H1 (cell line): ENCODE results near the gene FRMD3. TPM values are rescaled to one million over a fixed set of nuclear protein-coding genes. Genes with fewer than 3 reads are reported as not detected.

Source experiments
- CTCF ChIA-PET: fragments of 300-600 bp; sonication (Branson Sonifier 250); formaldehyde crosslinking; loops from one replicate; lab custom pipeline; 2021; ENCODE audit not compliant: partially characterized antibody; lab: Charles Lee
- POLR2A ChIA-PET: fragments of 300-600 bp; sonication (Branson Sonifier 250); formaldehyde crosslinking; loops from one replicate; lab custom pipeline; 2021; ENCODE audit warnings: inconsistent platforms; ENCODE audit not compliant: partially characterized antibody; lab: Charles Lee
- DNase-seq, 2 experiments: peaks; one replicate each; pipeline versions ENCODE4 v3.0.0 to v3.0.0-alpha.2; 2010 to 2022; ENCODE audit warnings: low spot score in 2 of 2, low read depth in 1 of 2, mixed read lengths in 1 of 2
- FAIRE-seq: peaks from 2 replicates; lab custom pipeline; 2011; peaks lifted over from hg19 to GRCh38; lab: Jason Lieb, UNC
- H2AFZ ChIP-seq: 2 replicates; pipeline ENCODE4 v1.8.1; 2012; ENCODE audit warnings: low read length, inconsistent platforms
- H2AK5ac ChIP-seq: 2 replicates; pipeline ENCODE4 v1.6.1; 2013; ENCODE audit warnings: low read depth, low read length
- H2BK120ac ChIP-seq: replicated peaks from 2 replicates; pipeline ENCODE3; 2013; ENCODE audit warnings: low read depth, low read length, inconsistent platforms
- H2BK12ac ChIP-seq: 2 replicates; pipeline ENCODE4 v1.6.1; 2013; ENCODE audit warnings: low read depth, low read length
- H2BK15ac ChIP-seq: 2 replicates; pipeline ENCODE4 v1.6.1; 2013; ENCODE audit warnings: low read length
- H2BK20ac ChIP-seq: 2 replicates; pipeline ENCODE4 v1.6.1; 2013; ENCODE audit warnings: low read length
- H2BK5ac ChIP-seq: 2 replicates; pipeline ENCODE4 v1.6.1; 2013; ENCODE audit warnings: low read depth, low read length
- H3K14ac ChIP-seq: 2 replicates; pipeline ENCODE4 v1.6.1; 2013; ENCODE audit warnings: inconsistent platforms; ENCODE audit not compliant: insufficient read length
- H3K18ac ChIP-seq: 2 replicates; pipeline ENCODE4 v1.6.1; 2013; ENCODE audit warnings: low read length; ENCODE audit errors: extremely low read depth
- H3K23ac ChIP-seq: 2 replicates; pipeline ENCODE4 v1.6.1; 2013; ENCODE audit warnings: inconsistent platforms; ENCODE audit not compliant: insufficient read length
- H3K23me2 ChIP-seq: 2 replicates; pipeline ENCODE4 v1.6.1; 2013; ENCODE audit warnings: low read depth, low read length
- H3K27ac ChIP-seq: 2 replicates; pipeline ENCODE4 v1.6.1; 2011; ENCODE audit warnings: low read depth, low read length, inconsistent platforms
- H3K27me3 ChIP-seq, 4 experiments: replicated peaks in 1 of 4; 1 replicate in 1 of 4; 2 replicates in 3 of 4; pipeline versions ENCODE4 v1.6.1 to v1.8.1; 2011 to 2013; ENCODE audit warnings: low read length in 3 of 4, mild to moderate bottlenecking in 3 of 4, inconsistent platforms in 2 of 4, mixed read lengths in 2 of 4, moderate library complexity in 1 of 4; ENCODE audit not compliant: control insufficient read depth in 3 of 4, insufficient read depth in 3 of 4; ENCODE audit errors: extremely low read depth in 1 of 4
- H3K36me3 ChIP-seq, 4 experiments: 2 replicates each; pipeline versions ENCODE4 v1.6.1 to v1.8.1; 2011 to 2013; ENCODE audit warnings: mild to moderate bottlenecking in 4 of 4, low read length in 3 of 4, moderate library complexity in 2 of 4, control low read depth in 1 of 4, inconsistent platforms in 1 of 4; ENCODE audit not compliant: insufficient read depth in 4 of 4, control insufficient read depth in 2 of 4
- H3K4ac ChIP-seq: replicated peaks from 2 replicates; pipeline ENCODE3; 2013; ENCODE audit warnings: low read length, low read depth, mixed read lengths, inconsistent platforms; ENCODE audit not compliant: insufficient read length
- H3K4me1 ChIP-seq, 4 experiments: replicated peaks in 1 of 4; 1 replicate in 1 of 4; 2 replicates in 3 of 4; pipeline versions ENCODE4 v1.6.1 to v1.8.1; 2011 to 2013; ENCODE audit warnings: low read length in 3 of 4, inconsistent platforms in 2 of 4, mixed read lengths in 1 of 4; ENCODE audit not compliant: insufficient read depth in 4 of 4, control insufficient read depth in 3 of 4
- H3K4me2 ChIP-seq, 2 experiments: 2 replicates each; pipeline versions ENCODE4 v1.6.1 to v1.8.1; 2011 to 2013; ENCODE audit warnings: low read depth in 2 of 2, low read length in 2 of 2, control low read depth in 1 of 2, inconsistent platforms in 1 of 2, mild to moderate bottlenecking in 1 of 2; ENCODE audit not compliant: insufficient read depth in 1 of 2
- H3K4me3 ChIP-seq, 4 experiments: fragments of 200-600, 300-600 bp in 1 of 4; sonication (generic), shearing (Covaris generic), sonication (Bioruptor Twin) in 1 of 4; 2 replicates each; pipeline versions ENCODE4 v1.5.1 to v1.8.1; 2011 to 2016; ENCODE audit warnings: low read length in 4 of 4, low read depth in 3 of 4, control low read depth in 2 of 4, inconsistent platforms in 2 of 4, mild to moderate bottlenecking in 2 of 4, mixed read lengths in 1 of 4, moderate library complexity in 1 of 4; ENCODE audit not compliant: insufficient read depth in 2 of 4; ENCODE audit errors: extremely low read depth in 1 of 4
- H3K56ac ChIP-seq: replicated peaks from 2 replicates; pipeline ENCODE3; 2013; ENCODE audit warnings: low read depth, mild to moderate bottlenecking, mixed read lengths, low read length, inconsistent platforms; ENCODE audit not compliant: insufficient read length
- H3K79me1 ChIP-seq: 2 replicates; pipeline ENCODE4 v1.6.1; 2013; ENCODE audit warnings: low read depth, low read length, control low read depth
- H3K79me2 ChIP-seq, 2 experiments: 2 replicates each; pipeline versions ENCODE4 v1.6.1 to v1.8.1; 2012 to 2013; ENCODE audit warnings: low read length in 2 of 2, mild to moderate bottlenecking in 2 of 2, inconsistent platforms in 1 of 2; ENCODE audit not compliant: insufficient read depth in 2 of 2, control insufficient read depth in 1 of 2
- H3K9ac ChIP-seq, 4 experiments: replicated peaks in 1 of 4; 1 replicate in 1 of 4; 2 replicates in 3 of 4; pipeline versions ENCODE4 v1.6.1 to v1.8.1; 2011 to 2013; ENCODE audit warnings: low read depth in 3 of 4, low read length in 3 of 4, control low read depth in 2 of 4, mild to moderate bottlenecking in 2 of 4, moderate library complexity in 2 of 4, inconsistent platforms in 1 of 4; ENCODE audit errors: extremely low read depth in 1 of 4
- H3K9me3 ChIP-seq, 2 experiments: 2 replicates each; pipeline versions ENCODE4 v1.6.1 to v1.8.1; 2012 to 2013; ENCODE audit warnings: mild to moderate bottlenecking in 2 of 2, moderate library complexity in 2 of 2, control low read depth in 1 of 2, inconsistent platforms in 1 of 2, low read depth in 1 of 2, low read length in 1 of 2, mixed read lengths in 1 of 2; ENCODE audit not compliant: insufficient read depth in 2 of 2
- H4K20me1 ChIP-seq, 2 experiments: replicated peaks in 1 of 2; 2 replicates each; pipeline versions ENCODE3 to v1.8.1; 2011 to 2013; ENCODE audit warnings: inconsistent platforms in 2 of 2, low read length in 2 of 2, mild to moderate bottlenecking in 1 of 2; ENCODE audit not compliant: insufficient read depth in 2 of 2, control insufficient read depth in 1 of 2
- H4K5ac ChIP-seq: 2 replicates; pipeline ENCODE4 v1.6.1; 2013; ENCODE audit warnings: low read length, low read depth, mixed read lengths, inconsistent platforms; ENCODE audit not compliant: insufficient read length
- H4K8ac ChIP-seq: 2 replicates; pipeline ENCODE4 v1.8.0; 2013; ENCODE audit warnings: mild to moderate bottlenecking, moderate library complexity, low read length, inconsistent platforms; ENCODE audit not compliant: insufficient read depth; ENCODE audit errors: extremely low read depth
- H4K91ac ChIP-seq: replicated peaks from 2 replicates; pipeline ENCODE3; 2013; ENCODE audit warnings: low read length, mixed read lengths, inconsistent platforms; ENCODE audit not compliant: insufficient read length
- BRCA1 ChIP-seq: IDR thresholded peaks from 2 replicates; pipeline ENCODE4 v1.6.1; 2012; ENCODE audit warnings: low read depth, low read length, improper control_type of control experiment
- EGR1 ChIP-seq: IDR thresholded peaks from 2 replicates; pipeline ENCODE4 v1.6.1; 2011; ENCODE audit warnings: low read depth, low read length, borderline replicate concordance
- FOSL1 ChIP-seq: IDR thresholded peaks from 2 replicates; pipeline ENCODE4 v1.6.1; 2011; ENCODE audit warnings: mild to moderate bottlenecking, low read depth, low read length, moderate library complexity; ENCODE audit not compliant: insufficient read depth
- RFX5 ChIP-seq: IDR thresholded peaks from 2 replicates; pipeline ENCODE4 v1.6.1; 2011; ENCODE audit warnings: low read depth, low read length, improper control_type of control experiment, borderline replicate concordance
- YY1 ChIP-seq: IDR thresholded peaks from 2 replicates; pipeline ENCODE4 v1.6.1; 2011; ENCODE audit warnings: low read depth, mild to moderate bottlenecking, low read length
- polyA plus RNA-seq, 7 experiments: library from polyadenylated mRNA; depleted of rRNA in 3 of 7; stranded (reverse) in 5 of 7; unstranded in 2 of 7; fragments of >200 nt in 5 of 7; fragments of 200-250 nt in 2 of 7; gene quantifications; 1 replicate in 5 of 7; 2 replicates in 1 of 7; 4 replicates in 1 of 7; pipeline versions ENCODE4 v1.2.1 to v1.2.3, GENCODE V29; 2011 to 2013; ENCODE audit warnings: missing spikeins in 2 of 7, mixed read lengths in 2 of 7
- total RNA-seq: library from RNA; stranded (reverse); fragmentation: NEBNext Ultra II Directional; extraction: Animal tissue kit (Norgen Biotek cat#: 25700); gene quantifications from 2 replicates; pipeline ENCODE4 v1.2.1, GENCODE V29; 2021

Gene FRMD3
- total and polyA plus RNA-seq, 2 of the 8 experiments (the other 6 are each of a cell fraction or from before 2014, with no cell fraction given) = 0.15 to 1.4 TPM

GRCh38 chr9:83474631-83475030 is 63.6 kb downstream of the FRMD3 start:
- H4K20me1 ChIP-seq = no peaks in the 10 kb centered on the region
- H4K5ac ChIP-seq = no peak overlapping the region
- H3K9me3 ChIP-seq = no peaks in the 10 kb centered on the region
- peaks cover 0 to 4% (median 1%) of the 10 kb centered on the region in 4 experiments; a peak in 3 of 7 replicates for H3K4me1 ChIP-seq
- no peak overlapping the region for H2AFZ ChIP-seq
- H2BK12ac ChIP-seq = no peak overlapping the region
- FAIRE-seq (no peak), DNase-seq (no peak)
- no peaks in the 10 kb centered on the region for H3K79me1 ChIP-seq
- no peak overlapping the region for H3K4me3 ChIP-seq
- no peak overlapping the region for H3K56ac ChIP-seq
- H3K4ac ChIP-seq = no peak overlapping the region
- no peak overlapping the region for H3K9ac ChIP-seq
- H4K8ac ChIP-seq = no peak overlapping the region
- no peak overlapping the region for H2BK5ac ChIP-seq
- H3K36me3 ChIP-seq = no peaks in the 10 kb centered on the region
- H2BK15ac ChIP-seq = no peak overlapping the region
- H3K23ac ChIP-seq = no peak overlapping the region
- no peak overlapping the region for H2BK20ac ChIP-seq
- H3K23me2 ChIP-seq = no peaks in the 10 kb centered on the region
- H3K18ac ChIP-seq = no peak overlapping the region
- no peaks in the 10 kb centered on the region; a peak in 1 of 7 replicates for H3K27me3 ChIP-seq
- no peak overlapping the region for H2AK5ac ChIP-seq
- ChIA-PET POLR2A (no interaction called here), CTCF (no interaction called here)
- H4K91ac ChIP-seq = no peak overlapping the region
- H3K79me2 ChIP-seq = no peaks in the 10 kb centered on the region
- H3K14ac ChIP-seq = no peak overlapping the region
- H3K27ac ChIP-seq = no peak overlapping the region
- no peak overlapping the region for H3K4me2 ChIP-seq
- no peak overlapping the region for H2BK120ac ChIP-seq
- no peak for TF ChIP-seq FOSL1
- no peak for TF ChIP-seq BRCA1
- no peak for TF ChIP-seq EGR1
- TF ChIP-seq RFX5 = no peak
- no peak for TF ChIP-seq YY1
